Neural cell (in vitro differentiated cells): ENCODE measurements around the gene NEK6.

Experiments used
- CTCF ChIP-seq: fragments of 450-650 bp; IDR thresholded peaks from 2 replicates; pipeline ENCODE4 v1.5.1; 2014; ENCODE audit warnings: antibody characterized with exemption, mild to moderate bottlenecking, moderate library complexity; ENCODE audit not compliant: poor library complexity, severe bottlenecking
- EP300 ChIP-seq: fragments of 450-650 bp; conservative IDR thresholded peaks from 2 replicates; pipeline ENCODE4 v1.6.1; 2014; ENCODE audit warnings: antibody characterized with exemption, mild to moderate bottlenecking, moderate library complexity; ENCODE audit not compliant: poor library complexity, severe bottlenecking
- EZH2 ChIP-seq: fragments of 200-600, 300-800 bp; shearing (Covaris generic), sonication (generic); IDR thresholded peaks from 2 replicates; pipeline ENCODE4 v1.6.1; 2014; ENCODE audit warnings: antibody characterized with exemption, low read length, borderline replicate concordance, mild to moderate bottlenecking; ENCODE audit not compliant: insufficient read depth, poor library complexity, severe bottlenecking
- POLR2AphosphoS5 ChIP-seq: IDR thresholded peaks from 2 replicates; pipeline ENCODE4 v1.6.1; 2012
- REST ChIP-seq: IDR thresholded peaks from 2 replicates; pipeline ENCODE4 v1.6.1; 2012; ENCODE audit warnings: borderline replicate concordance
- SMC3 ChIP-seq: fragments of 450-650 bp; conservative IDR thresholded peaks from 2 replicates; pipeline ENCODE4 v1.6.1; 2014; ENCODE audit warnings: antibody characterized with exemption, mild to moderate bottlenecking, moderate library complexity; ENCODE audit not compliant: poor library complexity

- TF ChIP-seq CTCF (no peak), EZH2 (no peak), POLR2AphosphoS5 (no peak), EP300 (no peak), REST (no peak), SMC3 (no peak)
Observed at GRCh38 chr9:124322618-124323432, 65.1 kb downstream of the NEK6 start.
